ENCODE data around the gene SNRPA1.
A peak's percentile ranks its signal among the peaks of the same experiment; 100 is the strongest.

SNRPA1 gene

DNA sequence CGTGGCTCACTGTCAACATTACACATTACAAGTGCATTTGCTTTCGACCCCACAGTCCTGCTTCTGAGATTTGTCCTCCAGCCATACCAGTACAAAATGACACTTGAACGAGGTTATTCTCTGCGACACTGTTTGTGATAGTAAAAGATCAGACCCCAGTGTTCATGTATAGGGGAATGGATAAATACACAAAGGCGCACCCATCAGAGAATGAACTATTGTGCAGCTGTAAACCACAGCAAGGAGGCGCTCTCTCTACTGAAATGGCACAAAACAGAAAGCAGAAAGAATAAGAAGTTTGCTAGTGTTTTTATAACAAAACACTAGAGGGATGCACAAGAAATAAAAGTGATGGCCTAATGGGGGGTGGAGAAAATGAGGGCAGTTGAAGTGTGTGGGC lies 38.3 kb downstream of the SNRPA1 start:
- DNase-seq = no peak

DNA sequence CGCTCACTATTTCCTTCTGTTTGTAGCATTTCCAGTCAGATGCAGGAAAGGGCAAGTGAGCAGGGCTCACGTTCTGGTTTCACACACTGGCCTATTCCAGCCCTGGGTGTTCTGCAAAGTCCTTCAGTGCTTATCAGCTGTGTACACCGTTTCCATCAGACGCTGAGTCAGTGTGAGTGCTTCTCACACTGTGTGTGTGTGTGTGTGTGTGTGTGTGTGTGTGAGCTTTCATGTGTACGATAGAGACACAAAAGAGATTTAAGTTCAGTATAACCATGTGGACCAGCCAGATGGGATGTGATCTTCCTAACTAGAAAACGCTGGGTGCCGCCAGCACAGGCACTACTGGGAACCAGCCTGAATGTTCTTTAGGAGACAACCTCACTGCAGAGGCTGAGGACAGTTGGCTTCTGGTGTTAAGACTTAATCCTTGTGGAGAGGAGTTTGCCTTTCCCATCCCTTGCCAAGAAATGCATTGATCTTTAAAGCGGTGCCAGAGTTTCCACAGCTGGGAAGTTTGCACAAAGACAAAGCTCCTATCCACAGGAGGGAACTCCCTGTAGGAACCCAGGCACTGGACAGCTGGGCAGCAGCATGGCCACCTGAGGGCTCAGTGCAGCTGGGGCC lies 39.3 kb downstream of the SNRPA1 start:
- no peak for DNase-seq

DNA sequence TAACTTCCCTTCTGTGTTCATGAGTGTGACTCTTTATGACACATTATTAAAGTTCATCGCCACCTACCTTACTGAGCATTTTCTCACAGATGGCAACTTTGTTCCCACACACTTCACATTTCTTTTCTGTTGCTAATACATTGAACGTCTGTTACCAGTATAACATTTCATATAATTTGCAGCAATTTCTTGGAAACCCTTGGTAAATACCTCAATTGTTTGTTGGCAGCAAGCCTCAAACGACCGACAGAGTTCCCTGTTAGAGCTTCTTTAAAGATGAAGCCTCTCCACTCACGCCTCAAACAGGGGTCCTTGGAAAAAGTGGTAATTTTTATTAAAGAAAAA lies 40.0 kb downstream of the SNRPA1 start:
- no peak for DNase-seq

DNA sequence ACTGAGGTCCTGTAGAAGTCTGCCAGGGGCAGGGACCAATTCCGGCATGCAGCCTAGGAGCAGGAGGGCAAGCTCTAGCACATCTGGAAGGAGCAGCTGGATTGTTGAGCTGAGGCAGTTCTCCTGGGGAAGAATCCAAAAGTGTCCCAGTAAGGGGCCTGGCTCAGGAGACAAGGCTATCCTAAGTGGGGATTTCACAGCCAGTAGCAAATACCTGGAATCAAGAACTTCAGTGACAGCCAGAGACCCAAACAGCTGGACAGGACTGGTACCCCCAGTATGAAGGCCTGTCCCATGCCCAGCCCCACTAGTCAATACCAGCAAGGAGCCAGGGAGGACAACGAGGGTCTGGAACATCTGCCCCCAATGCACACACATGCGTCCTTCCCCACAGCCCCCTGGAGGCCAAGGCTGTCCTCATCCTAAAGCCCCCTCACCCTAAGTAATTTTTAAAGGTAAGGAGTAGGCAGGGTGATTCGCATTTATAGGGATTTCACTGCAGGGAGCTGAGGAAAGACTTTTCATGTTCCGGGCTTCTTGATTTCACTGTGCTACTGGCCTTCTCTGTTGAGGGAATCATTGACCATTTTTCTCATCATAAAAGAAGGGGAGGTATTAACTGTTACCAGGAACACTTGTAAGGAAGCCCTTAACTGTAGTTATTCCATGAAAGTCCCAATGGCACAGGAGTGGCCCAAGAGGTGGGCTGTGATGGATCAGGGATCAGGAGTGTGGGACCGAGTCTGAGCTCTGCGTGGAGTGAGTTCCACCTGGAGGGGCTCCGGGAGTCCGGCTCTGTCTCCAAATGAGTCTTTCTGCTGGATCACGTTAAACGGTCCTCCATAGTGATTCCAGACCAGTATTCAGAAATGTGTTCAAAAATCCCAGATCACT lies 40.6 kb downstream of the SNRPA1 start:
- DNase-seq = no peak

DNA sequence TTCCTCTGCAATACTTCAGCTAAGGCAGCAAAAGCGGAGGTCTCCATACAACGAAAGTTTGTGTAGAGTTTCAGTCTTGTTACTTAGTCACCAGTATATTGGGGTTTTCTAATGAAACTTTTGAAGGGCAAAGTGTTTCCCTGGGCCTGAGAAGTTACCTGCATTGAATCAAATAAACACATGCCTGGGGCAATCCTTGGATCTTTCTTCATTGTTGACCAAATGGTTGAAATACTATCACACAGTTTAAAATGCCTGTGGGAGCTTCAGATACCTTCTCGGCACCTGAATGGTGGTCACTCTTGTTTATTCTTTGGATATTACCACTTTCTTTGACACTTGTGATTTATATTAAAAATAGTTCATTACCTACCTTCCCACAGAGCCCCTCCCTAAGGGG lies 42.2 kb downstream of the SNRPA1 start:
- no peak for DNase-seq

DNA sequence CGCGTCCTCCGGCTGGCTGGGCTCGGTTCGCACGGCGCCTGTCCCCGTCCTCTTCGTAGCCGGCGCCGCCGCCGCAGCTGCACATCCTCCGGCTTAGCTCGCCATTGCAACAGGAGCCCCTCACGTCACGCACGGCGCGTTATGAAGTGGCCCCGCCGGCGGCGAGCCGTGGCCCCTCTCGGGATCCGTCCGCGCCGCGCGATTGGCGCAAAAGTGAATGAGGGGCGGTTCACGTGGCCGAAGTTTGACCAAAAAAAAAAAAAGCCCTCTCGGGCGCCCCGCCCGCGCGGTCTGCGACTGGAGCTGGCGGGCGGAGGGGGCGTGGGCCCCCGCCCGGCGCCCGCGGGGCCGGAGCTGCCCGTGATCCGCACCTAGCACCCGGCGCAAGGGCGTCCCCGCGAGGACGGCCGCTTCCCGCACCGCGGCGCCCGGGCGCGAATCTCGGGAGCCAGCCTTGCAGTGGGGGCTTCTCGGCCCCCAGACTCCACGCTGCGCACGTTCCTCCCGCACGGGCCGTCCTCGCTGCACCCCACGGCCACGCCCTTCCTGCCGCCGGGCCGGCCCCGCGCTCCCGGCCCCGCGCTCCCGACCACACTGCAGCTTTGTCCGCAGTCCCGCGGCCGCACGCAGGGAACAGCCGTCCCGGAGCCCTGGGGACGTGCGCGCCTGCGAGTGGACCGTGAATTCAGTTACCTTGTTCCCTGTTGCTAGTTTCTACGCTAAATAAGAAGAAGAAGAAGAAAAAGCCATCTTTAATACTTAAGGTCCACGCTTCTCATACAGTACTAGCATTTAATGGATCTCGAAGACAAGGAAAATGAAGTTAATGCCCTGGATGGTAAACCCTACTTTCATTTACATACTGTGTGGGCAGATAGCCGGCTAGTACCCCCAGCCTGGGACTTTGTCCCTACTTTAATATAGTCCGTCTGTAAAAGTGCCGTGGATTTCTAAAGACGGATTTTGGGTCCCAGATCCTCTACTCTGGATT lies 42.9 kb downstream of the SNRPA1 start, which contains the start of gene CHSY1:
TSS of gene CHSY1 (minus strand) at position 219 of the 991 bp plus-strand sequence. CDS start 592 bp downstream, outside the sequence.
- peak; percentile 54 for DNase-seq

DNA sequence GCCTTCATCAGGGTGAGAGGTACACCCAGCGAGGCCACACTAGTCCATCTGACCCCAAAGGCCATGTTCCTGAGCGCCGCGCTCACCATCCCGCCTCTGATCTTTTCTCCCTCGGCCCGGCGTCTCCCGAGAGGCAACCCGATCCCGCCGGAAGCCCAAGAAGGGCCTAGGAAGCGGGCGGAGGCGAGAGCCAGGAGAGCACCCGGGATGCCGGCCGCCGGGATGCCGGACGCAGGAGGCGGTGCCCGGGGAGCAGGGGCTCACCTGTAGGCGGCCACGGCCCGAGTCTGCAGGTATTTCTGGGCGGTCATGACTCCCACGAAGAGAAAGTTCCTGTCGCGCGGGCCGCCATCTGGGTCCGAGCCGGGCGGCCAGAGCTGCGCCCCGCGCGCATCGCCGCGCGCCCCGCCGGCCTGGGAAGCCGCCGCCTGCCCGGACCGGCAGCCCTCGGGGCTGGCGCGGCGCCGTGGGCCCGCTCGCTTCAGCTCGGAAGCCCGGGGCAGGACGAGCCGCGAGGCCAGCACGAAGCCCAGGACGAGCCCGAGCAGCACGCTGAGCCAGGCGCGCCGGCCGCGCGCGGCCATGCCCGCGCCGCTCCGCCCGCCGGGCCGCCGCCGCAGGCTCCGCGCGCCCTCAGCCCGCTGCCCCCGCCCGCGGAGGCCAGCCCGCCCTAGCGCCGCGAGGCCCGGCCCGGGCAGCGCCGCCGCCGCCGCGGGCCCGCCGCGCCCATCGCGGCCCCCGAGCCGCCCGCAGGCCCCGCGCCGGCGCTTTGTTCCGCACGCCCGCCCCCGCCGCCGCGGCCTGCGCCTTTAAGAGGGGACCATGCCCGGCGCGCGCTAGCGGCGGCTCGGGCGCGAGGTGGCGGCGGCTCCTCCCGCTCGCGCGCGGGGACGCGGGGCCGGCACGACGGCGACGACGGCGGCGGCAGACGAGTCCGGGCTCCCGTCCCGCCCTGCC lies 43.9 kb downstream of the SNRPA1 start:
- DNase-seq = no peak

DNA sequence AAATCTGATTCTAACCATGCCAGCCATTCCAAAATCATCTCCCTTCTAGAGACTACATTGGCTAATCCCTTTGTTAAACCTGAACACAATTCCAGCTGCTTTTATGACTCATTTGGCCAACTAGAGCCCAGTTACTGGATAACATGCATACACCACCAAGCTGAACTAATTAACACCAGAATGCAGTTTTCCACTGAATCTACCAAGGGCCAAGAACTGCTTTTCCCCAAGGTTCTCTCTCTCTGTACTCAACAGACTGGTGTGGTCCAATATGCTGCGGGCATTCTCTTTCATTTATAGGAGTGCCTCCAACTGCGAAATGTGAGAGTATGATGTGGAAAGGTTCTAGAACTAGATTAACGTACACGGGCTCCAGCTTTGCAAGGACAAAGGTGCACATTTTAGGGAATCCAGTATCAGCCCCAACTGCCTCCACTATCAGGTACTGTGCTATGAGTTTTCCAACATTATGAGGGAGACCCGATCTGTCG lies 44.7 kb downstream of the SNRPA1 start:
- DNase-seq = no peak

DNA sequence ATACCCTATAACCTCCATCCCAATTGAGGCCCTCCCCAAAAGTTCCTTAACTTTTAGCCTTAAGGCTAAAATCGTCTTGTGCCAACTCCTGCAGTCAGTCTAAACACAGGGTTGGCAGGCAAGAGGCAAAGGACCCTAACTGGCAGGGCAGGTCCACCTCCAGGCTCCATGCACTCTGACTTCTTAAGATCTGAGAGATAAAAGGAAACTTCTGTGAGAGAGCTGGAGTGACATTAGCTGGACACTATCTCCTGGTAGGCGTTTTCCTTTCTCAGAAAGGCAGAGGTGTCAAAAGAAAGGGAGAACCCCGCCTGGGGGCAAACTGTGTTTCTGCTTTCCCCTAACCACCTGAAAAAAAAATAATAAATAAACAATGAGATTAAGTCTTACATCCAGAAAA lies 46.8 kb downstream of the SNRPA1 start:
- DNase-seq = no peak

DNA sequence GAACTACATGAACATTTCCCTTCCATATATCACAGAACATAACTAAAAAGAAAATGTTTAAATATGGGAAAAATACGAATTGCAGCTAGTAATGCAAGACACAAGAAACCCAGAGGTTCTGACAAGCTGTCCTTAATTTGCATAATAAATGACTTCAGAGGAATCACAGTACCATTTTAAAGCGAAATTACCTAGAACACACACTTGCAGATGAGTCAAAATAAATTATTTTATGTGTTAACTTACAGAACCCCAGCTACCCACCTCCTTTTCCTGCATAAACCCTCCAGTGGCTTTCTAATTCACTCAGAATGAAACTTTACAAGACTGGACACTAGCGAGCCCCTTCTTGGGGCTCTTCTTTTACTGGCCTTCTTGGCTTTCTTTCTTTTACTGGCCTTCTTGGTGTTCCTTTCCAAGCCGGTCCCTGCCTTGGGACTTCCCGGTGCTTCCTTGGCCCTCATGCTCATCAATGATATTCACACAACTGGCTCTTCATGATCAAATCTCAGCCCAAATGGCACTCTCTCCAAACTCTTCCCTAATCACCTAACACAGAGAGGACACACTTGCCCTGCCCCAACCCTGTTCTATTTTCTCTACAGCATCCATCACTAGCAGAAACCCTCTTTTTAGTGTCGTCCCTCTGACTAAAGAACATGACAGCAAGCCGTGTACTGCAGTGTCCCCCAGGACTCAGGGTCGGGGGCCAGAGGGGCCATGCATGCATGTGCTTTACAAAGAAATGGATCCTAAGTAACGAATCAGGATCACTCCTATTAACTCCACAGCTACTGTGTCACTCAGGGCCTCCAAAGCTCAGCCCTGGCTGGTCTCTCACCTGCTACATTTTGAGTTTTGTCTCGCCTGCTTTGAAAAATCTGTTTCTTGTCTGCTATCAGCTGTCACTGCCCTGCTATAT lies 48.0 kb downstream of the SNRPA1 start:
- no peak for DNase-seq

DNA sequence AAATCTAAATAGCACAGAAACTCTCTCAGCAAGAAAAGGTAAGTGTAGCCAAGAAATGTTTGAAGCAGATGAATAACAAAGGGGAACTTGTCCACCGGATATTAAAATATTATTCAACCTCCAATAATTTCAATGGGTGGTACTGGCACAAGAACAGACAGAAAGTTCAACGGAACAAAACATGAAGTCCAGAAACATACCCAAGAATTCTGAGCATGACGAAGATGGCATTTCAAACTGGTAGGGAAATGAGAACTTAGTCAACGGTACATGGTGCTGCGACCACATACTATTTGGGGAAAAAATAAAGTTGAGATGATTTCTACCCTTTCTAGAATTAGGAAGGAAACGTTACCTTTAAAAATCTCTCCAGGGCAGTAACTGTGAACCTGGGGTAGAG lies 48.7 kb downstream of the SNRPA1 start:
- DNase-seq = no peak

DNA sequence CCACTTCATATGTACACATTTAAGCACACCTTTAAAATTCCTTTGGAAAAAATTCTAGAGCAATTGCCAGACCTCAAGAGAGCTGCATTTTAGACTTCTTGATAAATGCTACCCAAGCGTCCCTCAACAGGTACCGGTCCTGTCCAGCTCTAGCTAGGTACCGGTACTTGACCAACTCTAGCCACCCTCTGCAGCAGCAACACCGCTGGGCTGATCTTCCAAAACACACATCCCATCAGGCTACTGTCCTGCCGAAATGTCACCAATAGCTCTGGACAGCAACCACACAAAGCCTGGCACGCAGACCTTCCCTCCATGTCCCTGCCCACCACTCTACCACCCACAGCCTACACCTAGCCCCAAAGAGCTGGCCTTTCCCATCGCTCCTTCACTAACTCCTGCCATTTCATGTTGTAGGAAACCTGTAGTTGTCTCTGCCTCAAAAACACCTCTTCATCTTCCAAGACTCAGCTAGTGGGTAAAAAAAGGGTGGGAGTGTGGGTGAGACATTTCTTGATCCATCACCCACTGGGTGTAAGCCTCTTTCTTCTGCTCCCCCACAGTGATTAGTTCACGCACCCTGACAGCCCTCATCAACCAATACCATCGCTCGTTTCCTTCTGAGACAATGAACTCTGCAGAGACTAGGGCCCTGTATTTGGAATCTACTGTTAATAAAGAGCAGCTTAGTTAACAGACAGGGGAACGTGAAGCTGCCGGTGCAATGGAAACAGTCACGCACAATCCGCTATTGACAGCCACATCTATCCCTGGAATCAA lies 50.0 kb downstream of the SNRPA1 start:
- DNase-seq = no peak

DNA sequence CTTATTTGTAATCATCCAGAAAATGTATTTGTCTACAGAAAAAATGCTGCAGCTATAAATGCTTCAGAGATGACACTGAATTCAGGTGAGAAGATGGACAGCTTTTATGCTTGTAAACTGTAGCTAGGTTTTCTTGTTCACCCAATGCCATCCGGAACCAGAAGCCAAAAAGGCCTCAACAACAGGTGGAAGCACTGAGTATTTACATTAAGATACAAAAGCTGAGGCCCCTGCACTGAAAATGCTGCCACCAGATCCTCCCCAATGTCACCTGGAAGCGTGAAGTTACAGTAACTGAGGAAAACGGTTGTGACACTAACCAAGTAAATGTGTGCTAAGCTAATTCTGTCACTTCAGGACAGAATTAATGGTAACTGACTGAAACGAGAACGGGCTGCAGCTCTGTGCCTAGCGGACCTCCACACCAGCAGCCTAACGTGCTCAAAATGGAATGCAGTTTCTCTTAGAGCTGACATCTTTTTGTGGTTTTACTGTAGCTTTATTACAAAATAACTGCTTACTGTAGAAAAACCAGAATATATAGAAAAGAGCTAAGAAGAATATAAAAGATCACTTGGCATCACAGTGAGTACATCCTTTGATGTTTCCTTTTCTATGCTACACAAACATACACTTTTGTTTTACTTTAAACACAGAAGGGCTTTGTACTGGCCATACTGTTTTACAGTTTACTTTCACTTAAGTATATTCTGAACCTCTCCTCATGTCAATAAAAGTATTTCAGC lies 50.8 kb downstream of the SNRPA1 start:
- no peak for DNase-seq

DNA sequence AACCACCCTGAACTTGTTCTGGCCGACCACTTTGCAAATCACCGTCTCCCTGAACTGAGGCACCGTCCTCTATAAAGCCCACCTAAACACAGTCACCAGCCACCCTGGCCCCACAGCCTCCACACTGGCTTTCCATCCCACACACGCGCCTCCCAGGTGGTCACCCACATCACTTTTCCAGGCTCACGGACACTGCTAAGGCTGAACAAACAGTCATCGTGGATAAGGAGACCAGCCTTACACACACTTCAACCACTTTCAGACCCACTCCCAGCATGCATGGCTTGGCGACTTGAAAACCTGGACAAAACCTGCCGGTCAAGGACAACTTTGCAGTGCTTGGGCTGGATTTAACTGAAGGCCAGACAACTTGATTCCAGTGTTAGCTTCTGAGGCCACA lies 51.6 kb downstream of the SNRPA1 start:
- no peak for DNase-seq

DNA sequence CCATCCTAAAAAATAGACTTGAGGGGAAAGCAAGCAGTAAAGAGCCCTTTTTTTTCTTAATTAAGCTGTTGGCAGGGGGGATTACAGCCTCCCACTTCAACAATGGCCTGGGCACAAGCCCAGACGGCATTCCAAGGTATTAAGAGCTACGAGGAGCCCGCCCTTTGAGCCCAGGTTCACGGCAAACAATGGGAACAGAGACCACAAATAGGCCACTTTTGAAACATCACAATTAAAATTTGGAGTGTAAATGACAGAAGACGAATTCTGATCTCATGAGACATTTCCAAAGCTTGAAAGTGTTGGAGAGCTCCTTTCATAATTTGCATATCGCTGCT lies 52.1 kb downstream of the SNRPA1 start:
- DNase-seq = no peak

DNA sequence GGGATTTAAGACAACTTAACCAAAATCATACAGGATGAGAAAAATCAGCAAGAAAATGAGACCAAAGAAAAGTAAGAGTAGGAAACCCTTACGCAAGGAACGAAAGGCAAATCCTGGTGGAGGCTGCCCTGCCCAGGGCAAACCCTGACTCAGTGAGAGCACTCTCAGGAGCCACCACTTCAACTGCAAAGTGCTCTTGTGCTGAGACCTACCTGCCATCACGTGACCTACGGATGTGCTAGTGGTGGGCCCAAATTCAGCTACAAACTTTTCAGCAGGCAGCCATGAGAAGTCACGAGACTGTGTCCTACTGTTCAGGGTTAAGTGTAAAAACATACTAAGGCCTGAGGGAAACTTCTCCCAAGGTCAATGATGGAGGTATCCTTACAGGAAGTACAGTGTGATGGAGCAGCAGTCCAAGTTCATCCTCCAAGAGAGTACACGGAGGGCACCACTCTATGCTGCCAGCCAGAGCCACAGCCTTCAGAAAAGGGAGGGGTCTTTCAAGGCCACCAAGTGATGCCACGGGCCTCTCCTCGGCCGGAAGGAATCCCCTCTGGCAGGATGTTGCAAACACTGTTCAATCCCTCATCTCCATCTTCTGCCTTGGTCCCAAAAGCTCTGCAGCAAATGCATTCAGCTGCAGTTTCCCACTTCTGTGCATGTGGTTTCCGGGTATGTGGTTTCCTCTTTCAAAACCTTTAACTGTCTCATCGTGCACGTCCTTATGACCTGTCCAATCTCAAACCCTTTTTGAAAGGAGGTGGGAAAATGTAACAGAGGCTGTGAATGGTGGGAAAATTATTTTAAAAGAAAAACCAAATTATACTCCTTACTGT lies 52.7 kb downstream of the SNRPA1 start:
- DNase-seq = no peak

DNA sequence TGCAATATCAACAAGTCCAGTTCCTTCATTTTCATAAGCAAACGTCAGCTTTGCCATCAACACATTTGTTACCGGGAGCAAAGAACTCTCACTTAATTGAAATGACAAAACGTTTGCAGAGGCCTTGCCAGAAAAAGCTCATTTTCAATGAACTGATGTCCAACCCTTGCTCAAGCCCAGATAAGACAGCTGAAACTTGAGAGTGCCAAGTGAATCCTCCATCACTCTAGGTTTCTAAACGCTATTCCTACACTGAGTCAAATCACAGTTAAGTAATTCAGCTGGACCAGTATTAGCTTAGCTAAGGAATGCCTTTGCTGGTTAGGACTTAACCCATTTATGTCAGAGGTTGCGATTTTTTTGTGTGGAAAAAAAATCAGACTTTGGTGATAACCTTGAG lies 54.7 kb downstream of the SNRPA1 start:
- DNase-seq = no peak

DNA sequence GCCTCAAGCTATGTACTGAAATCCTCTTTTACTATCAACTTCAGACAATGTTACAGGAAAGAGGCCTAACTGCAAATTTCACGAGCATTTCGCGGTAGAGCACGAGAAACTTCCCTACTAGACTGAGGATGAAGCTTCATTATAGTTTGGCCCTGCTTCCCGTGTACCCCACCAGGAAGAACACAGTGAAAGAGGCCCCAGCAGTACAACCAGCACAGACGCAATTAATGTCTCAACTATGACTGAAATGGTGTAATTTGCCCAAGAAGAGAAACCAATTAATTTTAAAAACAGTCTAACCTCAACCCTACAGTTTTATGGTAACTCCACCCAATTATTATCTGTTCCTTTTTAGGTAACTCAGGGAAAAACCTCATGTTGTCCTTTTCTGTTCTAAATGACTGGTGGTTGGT lies 55.3 kb downstream of the SNRPA1 start:
- no peak for DNase-seq

Measured in NCI-H187 treated with DMSO at 0.1 percent for 48 hours (cell line).